Calu3 (cell line): Measurements from ENCODE around the gene SPO11. TPM values are rescaled to one million over a fixed set of nuclear protein-coding genes. Genes with fewer than 3 reads are reported as not detected.

Source experiments
- Bru-seq: library from RNA; stranded (reverse); fragments of 400-500 nt; gene quantifications from one replicate; lab custom pipeline; 2021; lab: Mats Ljungman, UMichigan
- BruChase-seq, 2 experiments: library from RNA; stranded (reverse); fragments of 400-500 nt; gene quantifications; one replicate each; lab custom pipeline; 2021; lab: Mats Ljungman, UMichigan
- BruUV-seq: library from RNA; stranded (reverse); fragments of 400-500 nt; replicated peaks from 2 replicates; lab custom pipeline; 2021; lab: Mats Ljungman, UMichigan
- CTCF ChIA-PET: fragments of 300-600 bp; sonication (Branson Sonifier 250); formaldehyde crosslinking; loops from one replicate; lab custom pipeline; 2022; ENCODE audit warnings: antibody characterized with exemption; lab: Charles Lee
- DNase-seq: peaks from one replicate; pipeline ENCODE4 v3.0.0; 2022
- H3K27ac Mint-ChIP-seq: one replicate; pipeline ENCODE4 v1.8.0; 2022; ENCODE audit warnings: mixed read lengths; ENCODE audit not compliant: unreplicated experiment
- H3K27me3 Mint-ChIP-seq: one replicate; pipeline ENCODE4 v1.8.0; 2022; ENCODE audit warnings: mixed read lengths; ENCODE audit not compliant: unreplicated experiment
- H3K36me3 Mint-ChIP-seq: one replicate; pipeline ENCODE4 v1.8.0; 2022; ENCODE audit warnings: mild to moderate bottlenecking, moderate library complexity, mixed read lengths; ENCODE audit not compliant: insufficient read depth, unreplicated experiment
- H3K4me1 Mint-ChIP-seq: one replicate; pipeline ENCODE4 v1.8.0; 2022; ENCODE audit warnings: mild to moderate bottlenecking, low read depth, mixed read lengths; ENCODE audit not compliant: unreplicated experiment
- H3K4me3 Mint-ChIP-seq: one replicate; pipeline ENCODE4 v1.8.0; 2022; ENCODE audit warnings: mild to moderate bottlenecking, low read depth, moderate library complexity, mixed read lengths; ENCODE audit not compliant: unreplicated experiment
- H3K9me3 Mint-ChIP-seq: one replicate; pipeline ENCODE4 v1.8.0; 2022; ENCODE audit warnings: low read depth, mixed read lengths; ENCODE audit not compliant: unreplicated experiment
- CTCF ChIP-seq: fragments of 200-600 bp; IDR thresholded peaks from one replicate; pipeline ENCODE4 v1.8.0; 2022; ENCODE audit warnings: antibody characterized with exemption; ENCODE audit not compliant: unreplicated experiment
- intact Hi-C: fragments of 100-400 bp; cut with micrococcal nuclease; formaldehyde crosslinking; loops from one replicate; pipeline ENCODE4 v1.10.0; 2022; ENCODE audit not compliant: unreplicated experiment
- long read RNA-seq: library from polyadenylated mRNA; stranded (forward); transcript quantifications from one replicate; pipeline ENCODE4 v2.0.0, GENCODE V29; 2022
- total RNA-seq: library from RNA; stranded (reverse); gene quantifications from 2 replicates; pipeline ENCODE4 v1.2.3, GENCODE V29; 2022

Gene SPO11, protein sequence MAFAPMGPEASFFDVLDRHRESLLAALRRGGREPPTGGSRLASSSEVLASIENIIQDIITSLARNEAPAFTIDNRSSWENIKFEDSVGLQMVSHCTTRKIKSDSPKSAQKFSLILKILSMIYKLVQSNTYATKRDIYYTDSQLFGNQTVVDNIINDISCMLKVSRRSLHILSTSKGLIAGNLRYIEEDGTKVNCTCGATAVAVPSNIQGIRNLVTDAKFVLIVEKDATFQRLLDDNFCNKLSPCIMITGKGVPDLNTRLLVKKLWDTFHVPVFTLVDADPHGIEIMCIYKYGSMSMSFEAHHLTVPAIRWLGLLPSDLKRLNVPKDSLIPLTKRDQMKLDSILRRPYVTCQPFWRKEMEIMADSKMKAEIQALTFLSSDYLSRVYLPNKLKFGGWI
- total RNA-seq (not detected in 2 replicates), Bru-seq, nascent RNA (not detected), BruChase-seq, experiment 1, labeled RNA remaining after a 6-hour chase (not detected), BruChase-seq, experiment 2, labeled RNA remaining after a 2-hour chase (not detected)
- long read RNA-seq: 0 reads

- no TSS peak for BruUV-seq
- peaks cover 82% of the 10 kb centered on the region for H3K27me3 Mint-ChIP-seq
- H3K36me3 Mint-ChIP-seq: no peaks in the 10 kb centered on the region
- no peak within 1 kb of the TSS for H3K4me3 Mint-ChIP-seq
- H3K9me3 Mint-ChIP-seq: no peaks in the 10 kb centered on the region
- intact Hi-C loops: loop anchor here (5.0 kb wide), 1 partner anchor 237 kb away; no protein-coding TSS in a partner anchor
- TF ChIP-seq CTCF: no peak
- DNase-seq: no peak
- CTCF ChIA-PET: interaction anchor here (0.8 kb wide), 1 partner anchor 105 kb away, joined by 4 read pairs; no protein-coding TSS in a partner anchor
- H3K27ac Mint-ChIP-seq: no peak within 1 kb of the TSS
- H3K4me1 Mint-ChIP-seq: no peaks in the 10 kb centered on the region
These were observed at the start of gene SPO11 for GRCh38 chr20:57329608-57330221. TSS of gene SPO11 (plus strand) at chr20:57329803. CDS start at chr20:57329868, 65 bp downstream.

DNA sequence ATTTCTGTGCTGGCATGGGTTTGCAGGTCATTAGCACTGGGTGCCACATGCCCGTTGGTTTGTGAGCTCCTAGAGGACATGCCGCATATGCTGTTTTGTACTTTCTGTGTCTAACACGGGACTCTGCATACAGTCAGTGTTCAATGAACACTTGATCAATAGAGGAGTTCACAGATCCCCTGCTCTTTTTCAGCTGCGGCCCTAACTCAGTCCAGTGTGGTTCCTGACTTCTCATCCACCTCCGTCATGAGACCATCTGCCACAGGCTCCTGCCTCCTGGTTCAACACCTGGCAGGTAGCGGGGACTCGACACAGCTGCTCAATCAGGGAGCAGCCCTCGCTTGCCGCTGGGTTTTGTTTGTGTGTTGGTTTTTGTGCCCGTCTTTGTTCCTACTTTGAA lies 49.4 kb upstream of the SPO11 start:
- no peak overlapping the region for H3K4me3 Mint-ChIP-seq
- H3K9me3 Mint-ChIP-seq: no peaks in the 10 kb centered on the region
- no peaks in the 10 kb centered on the region for H3K4me1 Mint-ChIP-seq
- intact Hi-C loops: no loop called here
- H3K36me3 Mint-ChIP-seq: no peaks in the 10 kb centered on the region
- H3K27ac Mint-ChIP-seq: no peak overlapping the region
- CTCF ChIA-PET: no interaction called here
- no peak for TF ChIP-seq CTCF
- peaks cover 99% of the 10 kb centered on the region for H3K27me3 Mint-ChIP-seq
- no peak for DNase-seq
- BruUV-seq: no TSS peak

- BruUV-seq: no TSS peak
- H3K4me3 Mint-ChIP-seq: no peak overlapping the region
- intact Hi-C loops: no loop called here
- CTCF ChIA-PET: interaction anchor here (1.1 kb wide), 1 partner anchor 18 kb away, joined by 3 read pairs; no protein-coding TSS in a partner anchor
- peaks cover 99% of the 10 kb centered on the region for H3K27me3 Mint-ChIP-seq
- no peaks in the 10 kb centered on the region for H3K9me3 Mint-ChIP-seq
- no peaks in the 10 kb centered on the region for H3K36me3 Mint-ChIP-seq
- DNase-seq: no peak
- no peaks in the 10 kb centered on the region for H3K4me1 Mint-ChIP-seq
- no peak for TF ChIP-seq CTCF
- H3K27ac Mint-ChIP-seq: no peak overlapping the region
These were observed 47.7 kb upstream of the SPO11 start for GRCh38 chr20:57281900-57282299.

DNA sequence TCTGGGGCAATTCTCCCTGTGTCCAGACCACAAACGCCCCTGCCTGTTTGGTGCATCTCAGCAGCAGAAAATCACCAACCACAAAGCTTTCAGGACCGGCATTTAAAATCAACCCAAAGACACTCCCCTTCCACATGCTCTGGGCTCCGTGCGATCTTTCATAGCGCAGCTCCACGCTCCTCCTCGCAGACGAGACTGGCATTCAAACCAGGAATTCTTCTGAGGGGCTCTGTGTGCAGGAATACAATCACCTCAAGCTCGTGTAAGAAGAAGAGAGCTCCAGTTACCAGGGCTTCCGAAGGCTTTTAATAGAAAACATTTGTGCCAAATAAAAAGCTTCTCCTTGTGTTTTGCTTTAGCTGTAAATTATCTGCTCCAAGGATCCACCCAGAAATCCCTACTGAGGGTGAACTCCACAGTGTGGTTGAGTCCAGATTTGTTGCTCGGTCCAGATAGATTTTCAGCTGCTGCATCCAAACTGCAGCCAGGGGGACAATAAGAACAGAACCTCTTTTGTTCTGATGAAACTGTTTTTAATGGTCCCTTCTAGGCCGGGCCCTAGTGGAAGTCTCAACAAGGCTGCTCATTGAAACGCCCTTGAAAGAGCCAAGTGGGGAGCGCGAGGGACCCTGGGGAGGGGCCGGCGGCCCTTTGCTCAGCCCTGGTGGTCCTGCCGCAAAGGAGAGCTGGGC lies 46.8 kb upstream of the SPO11 start:
- no peak for DNase-seq
- CTCF ChIA-PET: interaction anchor here (0.9 kb wide), 2 partner anchors 14 to 199 kb away, joined by 3 to 4 read pairs; no protein-coding TSS in a partner anchor
- H3K36me3 Mint-ChIP-seq: no peaks in the 10 kb centered on the region
- no peak overlapping the region for H3K27ac Mint-ChIP-seq
- no peak overlapping the region for H3K4me3 Mint-ChIP-seq
- H3K9me3 Mint-ChIP-seq: no peaks in the 10 kb centered on the region
- peaks cover 99% of the 10 kb centered on the region for H3K27me3 Mint-ChIP-seq
- BruUV-seq: no TSS peak
- no peak for TF ChIP-seq CTCF
- intact Hi-C loops: no loop called here
- no peaks in the 10 kb centered on the region for H3K4me1 Mint-ChIP-seq
